SK-N-SH treated with all-trans-retinoic acid at 6 μM for 48 hours (cell line): ENCODE data around the gene MMP24OS.

Source experiments
- ATAC-seq: fragments of 200-7000 bp; cut with Tn5 transposase; 3 replicates; pipeline ENCODE4 v1.9.1; 2020; ENCODE audit warnings: mild to moderate bottlenecking, moderate library complexity
- ARNTL ChIP-seq: fragments of 450-650 bp; formaldehyde crosslinking; IDR thresholded peaks from 2 replicates; pipeline ENCODE4 v1.5.0; 2020; ENCODE audit warnings: low read depth, mild to moderate bottlenecking, moderate library complexity, borderline replicate concordance
- BACH2 ChIP-seq: fragments of 250-450 bp; sonication (Bioruptor Pico); IDR thresholded peaks from 2 replicates; pipeline ENCODE4 v1.9.0; 2021; ENCODE audit warnings: mild to moderate bottlenecking, borderline replicate concordance
- CREB5 ChIP-seq: fragments of 250-450 bp; sonication (Bioruptor Pico); IDR thresholded peaks from 2 replicates; pipeline ENCODE4 v1.5.1; 2020; ENCODE audit warnings: low read depth, mild to moderate bottlenecking, moderate library complexity
- CSDC2 ChIP-seq: fragments of 250-450 bp; sonication (Bioruptor Pico); IDR thresholded peaks from 2 replicates; pipeline ENCODE4 v1.5.0; 2020; ENCODE audit warnings: mild to moderate bottlenecking, moderate library complexity
- ESRRG ChIP-seq: fragments of 250-450 bp; sonication (Bioruptor Pico); IDR thresholded peaks from 2 replicates; pipeline ENCODE4 v1.6.1; 2021; ENCODE audit warnings: mild to moderate bottlenecking
- GLIS3 ChIP-seq: fragments of 250-450 bp; sonication (Bioruptor Pico); IDR thresholded peaks from 2 replicates; pipeline ENCODE4 v1.5.0; 2020; ENCODE audit warnings: mild to moderate bottlenecking, moderate library complexity
- ISL1 ChIP-seq: fragments of 250-450 bp; sonication (Bioruptor Pico); IDR thresholded peaks from 2 replicates; pipeline ENCODE4 v2.1.2; 2022; ENCODE audit warnings: mild to moderate bottlenecking, moderate library complexity
- OSR1 ChIP-seq: fragments of 250-450 bp; sonication (Bioruptor Pico); IDR thresholded peaks from 2 replicates; pipeline ENCODE4 v1.8.0; 2022; ENCODE audit warnings: moderate library complexity, mild to moderate bottlenecking, inconsistent platforms
- PATZ1 ChIP-seq: fragments of 250-450 bp; sonication (Bioruptor Pico); IDR thresholded peaks from 2 replicates; pipeline ENCODE4 v1.8.0; 2020; ENCODE audit warnings: mild to moderate bottlenecking, moderate library complexity, borderline replicate concordance
- POU6F1 ChIP-seq: fragments of 250-450 bp; sonication (Bioruptor Pico); IDR thresholded peaks from 2 replicates; pipeline ENCODE4 v1.8.0; 2021; ENCODE audit warnings: low read depth, mild to moderate bottlenecking, moderate library complexity, borderline replicate concordance
- PPARA ChIP-seq: fragments of 250-450 bp; sonication (Bioruptor Pico); IDR thresholded peaks from 2 replicates; pipeline ENCODE4 v1.5.0; 2020; ENCODE audit warnings: mild to moderate bottlenecking, borderline replicate concordance
- RARB ChIP-seq: fragments of 250-450 bp; sonication (Bioruptor Pico); IDR thresholded peaks from 2 replicates; pipeline ENCODE4 v1.8.0; 2021; ENCODE audit warnings: mild to moderate bottlenecking, moderate library complexity
- SNAI2 ChIP-seq: fragments of 250-450 bp; sonication (Bioruptor Pico); IDR thresholded peaks from 2 replicates; pipeline ENCODE4 v1.5.0; 2020; ENCODE audit warnings: mild to moderate bottlenecking, moderate library complexity
- TCF4 ChIP-seq: fragments of 250-450 bp; sonication (Bioruptor Pico); IDR thresholded peaks from 2 replicates; pipeline ENCODE4 v1.8.0; 2021; ENCODE audit warnings: mild to moderate bottlenecking, moderate library complexity, borderline replicate concordance
- TOX ChIP-seq: fragments of 250-450 bp; sonication (Bioruptor Pico); IDR thresholded peaks from 2 replicates; pipeline ENCODE4 v1.8.0; 2021; ENCODE audit warnings: mild to moderate bottlenecking, moderate library complexity, borderline replicate concordance
- ZC3H10 ChIP-seq: fragments of 250-450 bp; sonication (Bioruptor Pico); IDR thresholded peaks from 2 replicates; pipeline ENCODE4 v1.5.1; 2021; ENCODE audit warnings: mild to moderate bottlenecking, moderate library complexity
- ZFP3 ChIP-seq: fragments of 250-450 bp; sonication (Bioruptor Pico); IDR thresholded peaks from 2 replicates; pipeline ENCODE4 v1.5.0; 2020; ENCODE audit warnings: mild to moderate bottlenecking, moderate library complexity
- ZFP30 ChIP-seq: fragments of 450-650 bp; formaldehyde crosslinking; IDR thresholded peaks from 2 replicates; pipeline ENCODE4 v1.5.0; 2022; ENCODE audit warnings: mild to moderate bottlenecking, moderate library complexity
- ZNF565 ChIP-seq: fragments of 450-650 bp; formaldehyde crosslinking; conservative IDR thresholded peaks from 2 replicates; pipeline ENCODE4 v1.5.0; 2020; ENCODE audit warnings: low read depth, mild to moderate bottlenecking, moderate library complexity
- TF ChIP-seq, protein P1 (sequence below): fragments of 250-450 bp; sonication (Bioruptor Pico); IDR thresholded peaks from 2 replicates; pipeline ENCODE4 v1.5.0; 2020; ENCODE audit warnings: mild to moderate bottlenecking, moderate library complexity
- TF ChIP-seq, protein P2 (sequence below): fragments of 250-450 bp; sonication (Bioruptor Pico); IDR thresholded peaks from 2 replicates; pipeline ENCODE4 v1.5.1; 2021; ENCODE audit warnings: mild to moderate bottlenecking, moderate library complexity

MMP24OS gene

DNA sequence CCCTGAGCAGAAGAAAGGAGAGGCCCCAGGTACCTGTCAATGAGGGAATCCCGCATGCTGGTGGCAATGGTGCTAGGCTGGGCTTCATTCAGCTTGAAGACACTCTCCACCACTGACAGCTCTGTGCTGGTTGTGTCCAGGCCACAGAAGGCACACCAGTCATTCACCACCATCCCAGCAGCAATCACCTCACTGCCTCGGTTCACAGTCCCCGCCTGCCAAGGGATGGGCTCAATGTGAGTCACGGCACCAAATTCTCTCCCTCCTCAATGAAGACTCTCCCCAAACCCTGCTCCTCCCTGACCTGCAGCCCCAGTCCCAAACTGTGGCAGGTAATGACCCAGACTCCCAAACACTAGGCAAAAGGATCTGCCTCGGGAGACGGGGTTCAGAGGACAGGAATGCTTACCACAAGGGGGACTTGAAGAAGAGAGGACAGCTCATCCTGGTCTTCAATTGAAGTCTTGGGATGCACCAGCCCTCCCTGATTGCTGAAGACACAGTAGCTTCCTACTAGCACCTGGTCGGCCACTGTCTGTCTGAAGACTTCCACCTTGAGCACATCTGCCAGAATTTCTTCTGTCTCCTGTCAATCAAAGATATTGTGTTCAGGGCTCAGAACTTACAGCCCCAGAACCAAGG lies 1.7 kb upstream of the MMP24OS start:
- no peak for ATAC-seq
- TF ChIP-seq ZNF565 (CRISPR knock-in tag), result no peak
- TF ChIP-seq, protein P1, sequence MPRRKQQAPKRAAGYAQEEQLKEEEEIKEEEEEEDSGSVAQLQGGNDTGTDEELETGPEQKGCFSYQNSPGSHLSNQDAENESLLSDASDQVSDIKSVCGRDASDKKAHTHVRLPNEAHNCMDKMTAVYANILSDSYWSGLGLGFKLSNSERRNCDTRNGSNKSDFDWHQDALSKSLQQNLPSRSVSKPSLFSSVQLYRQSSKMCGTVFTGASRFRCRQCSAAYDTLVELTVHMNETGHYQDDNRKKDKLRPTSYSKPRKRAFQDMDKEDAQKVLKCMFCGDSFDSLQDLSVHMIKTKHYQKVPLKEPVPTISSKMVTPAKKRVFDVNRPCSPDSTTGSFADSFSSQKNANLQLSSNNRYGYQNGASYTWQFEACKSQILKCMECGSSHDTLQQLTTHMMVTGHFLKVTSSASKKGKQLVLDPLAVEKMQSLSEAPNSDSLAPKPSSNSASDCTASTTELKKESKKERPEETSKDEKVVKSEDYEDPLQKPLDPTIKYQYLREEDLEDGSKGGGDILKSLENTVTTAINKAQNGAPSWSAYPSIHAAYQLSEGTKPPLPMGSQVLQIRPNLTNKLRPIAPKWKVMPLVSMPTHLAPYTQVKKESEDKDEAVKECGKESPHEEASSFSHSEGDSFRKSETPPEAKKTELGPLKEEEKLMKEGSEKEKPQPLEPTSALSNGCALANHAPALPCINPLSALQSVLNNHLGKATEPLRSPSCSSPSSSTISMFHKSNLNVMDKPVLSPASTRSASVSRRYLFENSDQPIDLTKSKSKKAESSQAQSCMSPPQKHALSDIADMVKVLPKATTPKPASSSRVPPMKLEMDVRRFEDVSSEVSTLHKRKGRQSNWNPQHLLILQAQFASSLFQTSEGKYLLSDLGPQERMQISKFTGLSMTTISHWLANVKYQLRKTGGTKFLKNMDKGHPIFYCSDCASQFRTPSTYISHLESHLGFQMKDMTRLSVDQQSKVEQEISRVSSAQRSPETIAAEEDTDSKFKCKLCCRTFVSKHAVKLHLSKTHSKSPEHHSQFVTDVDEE (CRISPR knock-in tag), result no peak
- TF ChIP-seq RARB (CRISPR knock-in tag), result no peak
- no peak for TF ChIP-seq SNAI2 (CRISPR knock-in tag)
- no peak for TF ChIP-seq ARNTL (CRISPR knock-in tag)
- no peak for TF ChIP-seq GLIS3 (CRISPR knock-in tag)
- TF ChIP-seq ESRRG, result no peak

GRCh38 chr20:35279040-35279439 lies 1.1 kb upstream of the MMP24OS start:
- ATAC-seq, result no peak
- TF ChIP-seq BACH2 (CRISPR knock-in tag) (no peak), ZC3H10 (CRISPR knock-in tag) (no peak), ESRRG (no peak), TCF4 (CRISPR knock-in tag) (no peak), RARB (CRISPR knock-in tag) (no peak), ZFP3 (CRISPR knock-in tag) (no peak)
- TF ChIP-seq, protein P2, sequence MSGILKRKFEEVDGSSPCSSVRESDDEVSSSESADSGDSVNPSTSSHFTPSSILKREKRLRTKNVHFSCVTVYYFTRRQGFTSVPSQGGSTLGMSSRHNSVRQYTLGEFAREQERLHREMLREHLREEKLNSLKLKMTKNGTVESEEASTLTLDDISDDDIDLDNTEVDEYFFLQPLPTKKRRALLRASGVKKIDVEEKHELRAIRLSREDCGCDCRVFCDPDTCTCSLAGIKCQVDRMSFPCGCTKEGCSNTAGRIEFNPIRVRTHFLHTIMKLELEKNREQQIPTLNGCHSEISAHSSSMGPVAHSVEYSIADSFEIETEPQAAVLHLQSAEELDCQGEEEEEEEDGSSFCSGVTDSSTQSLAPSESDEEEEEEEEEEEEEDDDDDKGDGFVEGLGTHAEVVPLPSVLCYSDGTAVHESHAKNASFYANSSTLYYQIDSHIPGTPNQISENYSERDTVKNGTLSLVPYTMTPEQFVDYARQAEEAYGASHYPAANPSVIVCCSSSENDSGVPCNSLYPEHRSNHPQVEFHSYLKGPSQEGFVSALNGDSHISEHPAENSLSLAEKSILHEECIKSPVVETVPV (CRISPR knock-in tag), result no peak

DNA sequence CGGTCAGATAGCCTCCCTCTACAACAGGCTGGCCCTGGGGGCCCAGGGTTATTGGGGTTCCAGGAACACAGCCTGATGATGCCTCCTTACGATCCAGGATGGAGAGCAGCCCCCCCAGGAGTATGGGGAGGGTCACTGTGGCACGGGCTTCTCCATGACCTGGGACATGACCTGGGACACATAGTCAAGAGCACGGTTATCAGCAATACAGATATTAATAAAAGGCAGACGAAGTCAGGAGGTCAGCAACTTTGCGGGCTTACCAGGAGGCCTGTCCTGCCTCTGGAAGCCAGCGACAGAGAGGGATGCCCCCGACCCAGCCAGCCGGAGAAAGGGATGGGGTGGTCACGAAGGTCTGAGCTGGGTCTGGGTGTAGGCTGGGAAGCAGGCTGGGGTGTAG lies 795 bp downstream of the MMP24OS start:
- peak; percentile 22 for ATAC-seq
- TF ChIP-seq ESRRG (no peak), PATZ1 (CRISPR knock-in tag) (no peak), OSR1 (no peak), ZC3H10 (CRISPR knock-in tag) (no peak), ZFP30 (no peak), CREB5 (no peak), ZFP3 (CRISPR knock-in tag) (no peak), POU6F1 (CRISPR knock-in tag) (no peak), ISL1 (no peak), TCF4 (CRISPR knock-in tag) (no peak), SNAI2 (CRISPR knock-in tag) (no peak), PPARA (no peak), ZNF565 (CRISPR knock-in tag) (no peak), GLIS3 (CRISPR knock-in tag) (no peak), CSDC2 (CRISPR knock-in tag) (no peak), TOX (CRISPR knock-in tag) (no peak)
- TF ChIP-seq, protein P1 (CRISPR knock-in tag), result no peak
- TF ChIP-seq, protein P2 (CRISPR knock-in tag), result no peak
